Activated CD4-positive, alpha-beta memory T cell treated with anti-CD3 and anti-CD28 coated beads, Interleukin-2, amount 10 ng/mL, durations not matched to agents 7 days and 5 days (primary cell): ENCODE data around the gene IGSF22. TPM values are rescaled to one million over a fixed set of nuclear protein-coding genes. Genes with fewer than 3 reads are reported as not detected.
A peak's percentile ranks its signal among the peaks of the same experiment; 100 is the strongest.
"Not testable (repeated sequence)": the region's sequence is repeated elsewhere in the genome, so short reads cannot be mapped to it uniquely, and the experiment has no call there.

Experiments used
- CTCF ChIA-PET: fragments of 350-600 bp; sonication (Branson Sonifier 250); formaldehyde crosslinking; loops from one replicate; lab custom pipeline; 2021; ENCODE audit warnings: antibody characterized with exemption, inconsistent platforms; lab: Charles Lee
- POLR2A ChIA-PET: fragments of 350-600 bp; sonication (Branson Sonifier 250); formaldehyde crosslinking; loops from one replicate; lab custom pipeline; 2021; ENCODE audit warnings: antibody characterized with exemption; lab: Charles Lee
- DNase-seq: peaks from one replicate; pipeline ENCODE4 v3.0.0-alpha.2; 2020
- H3K27ac Mint-ChIP-seq: one replicate; pipeline ENCODE4 v1.8.0; 2021; ENCODE audit warnings: mild to moderate bottlenecking, mixed read lengths
- H3K27me3 Mint-ChIP-seq: one replicate; pipeline ENCODE4 v1.8.0; 2021; ENCODE audit warnings: mixed read lengths
- H3K36me3 Mint-ChIP-seq: one replicate; pipeline ENCODE4 v1.8.0; 2021; ENCODE audit warnings: low read depth, mixed read lengths
- H3K4me1 Mint-ChIP-seq: one replicate; pipeline ENCODE4 v1.8.0; 2021; ENCODE audit warnings: mixed read lengths
- H3K4me3 Mint-ChIP-seq: one replicate; pipeline ENCODE4 v1.8.0; 2021; ENCODE audit warnings: mild to moderate bottlenecking, mixed read lengths
- H3K9me3 Mint-ChIP-seq: one replicate; pipeline ENCODE4 v1.8.0; 2021; ENCODE audit warnings: mixed read lengths
- total RNA-seq, 2 experiments: library from RNA; stranded (reverse); gene quantifications; one replicate each; pipeline ENCODE4 v1.2.3, GENCODE V29; 2021

The IGSF22 gene
- total RNA-seq, 2 experiments from 2014 or later = 0.50 to 2.7 TPM

- no peak for DNase-seq
- Mint-ChIP-seq H3K9me3 (no peaks in the 10 kb centered on the region), H3K27me3 (peaks cover 7% of the 10 kb centered on the region), H3K4me3 (no peak overlapping the region), H3K4me1 (peaks cover 56% of the 10 kb centered on the region), H3K36me3 (no peaks in the 10 kb centered on the region), H3K27ac (peak overlapping the region; percentile 9)
- ChIA-PET POLR2A (interaction anchor here (0.8 kb wide), 1 partner anchor 37 kb away, joined by 3 read pairs; the partner anchor contains the start of gene SPTY2D1), CTCF (interaction anchor here (0.5 to 2.4 kb wide), 4 partner anchors 20 to 391 kb away, joined by 3 to 7 read pairs (median 4); no protein-coding TSS in a partner anchor)
Observed at GRCh38 chr11:18671246-18671645, 54.7 kb downstream of the IGSF22 start.

- Mint-ChIP-seq H3K9me3 (no peaks in the 10 kb centered on the region), H3K36me3 (no peaks in the 10 kb centered on the region), H3K27ac (peak overlapping the region; percentile 80), H3K4me3 (peak overlapping the region; percentile 15), H3K4me1 (peaks cover 65% of the 10 kb centered on the region), H3K27me3 (peaks cover 10% of the 10 kb centered on the region)
- CTCF ChIA-PET = interaction anchor here (0.8 to 2.4 kb wide), 6 partner anchors 19 to 129 kb away, joined by 3 to 7 read pairs (median 3); no protein-coding TSS in a partner anchor
- POLR2A ChIA-PET = interaction anchor here (0.8 to 1.8 kb wide), 4 partner anchors 29 to 144 kb away, joined by 3 to 7 read pairs (median 3); partner anchors contain the start of gene TMEM86A
- no peak for DNase-seq
Observed at GRCh38 chr11:18669711-18670110, 56.3 kb downstream of the IGSF22 start.

- peak overlapping the region; percentile 80 for H3K27ac Mint-ChIP-seq
- H3K27me3 Mint-ChIP-seq = peaks cover 10% of the 10 kb centered on the region
- CTCF ChIA-PET = interaction anchor here (0.8 to 2.4 kb wide), 6 partner anchors 18 to 129 kb away, joined by 3 to 7 read pairs (median 3); no protein-coding TSS in a partner anchor
- no peaks in the 10 kb centered on the region for H3K36me3 Mint-ChIP-seq
- POLR2A ChIA-PET = interaction anchor here (0.8 to 1.8 kb wide), 4 partner anchors 29 to 143 kb away, joined by 3 to 7 read pairs (median 3); partner anchors contain the start of gene TMEM86A
- peak; percentile 54 for DNase-seq
- H3K9me3 Mint-ChIP-seq = no peaks in the 10 kb centered on the region
- peaks cover 65% of the 10 kb centered on the region for H3K4me1 Mint-ChIP-seq
- peak overlapping the region; percentile 15 for H3K4me3 Mint-ChIP-seq
Observed at GRCh38 chr11:18669219-18669596, 56.8 kb downstream of the IGSF22 start.

GRCh38 chr11:18668131-18668530 is 57.9 kb downstream of the IGSF22 start:
- H3K27me3 Mint-ChIP-seq = peaks cover 10% of the 10 kb centered on the region
- no peaks in the 10 kb centered on the region for H3K36me3 Mint-ChIP-seq
- H3K9me3 Mint-ChIP-seq = no peaks in the 10 kb centered on the region
- no peak overlapping the region for H3K27ac Mint-ChIP-seq
- ChIA-PET POLR2A (interaction anchor here (0.5 to 1.8 kb wide), 2 partner anchors 141 to 347 kb away, joined by 3 to 4 read pairs; partner anchors contain the start of gene TSG101), CTCF (interaction anchor here (1.1 kb wide), 1 partner anchor 54 kb away, joined by 3 read pairs; no protein-coding TSS in a partner anchor)
- H3K4me1 Mint-ChIP-seq = peaks cover 61% of the 10 kb centered on the region
- DNase-seq = no peak
- H3K4me3 Mint-ChIP-seq = no peak overlapping the region

GRCh38 chr11:18665353-18665872 is 60.6 kb downstream of the IGSF22 start:
- Mint-ChIP-seq H3K27me3 (peaks cover 25% of the 10 kb centered on the region), H3K4me1 (peaks cover 43% of the 10 kb centered on the region), H3K27ac (peak overlapping the region; percentile 77), H3K4me3 (peak overlapping the region; percentile 66)
- H3K9me3 Mint-ChIP-seq, H3K36me3 Mint-ChIP-seq, CTCF ChIA-PET, DNase-seq: not testable (repeated sequence)
- POLR2A ChIA-PET = interaction anchor here (1.3 kb wide), 1 partner anchor 32 kb away, joined by 5 read pairs; the partner anchor contains the start of gene SPTY2D1

- DNase-seq = no peak
- Mint-ChIP-seq H3K4me3 (no peak overlapping the region), H3K36me3 (peaks cover 2% of the 10 kb centered on the region), H3K9me3 (peaks cover 2% of the 10 kb centered on the region), H3K27me3 (peaks cover 23% of the 10 kb centered on the region), H3K4me1 (peaks cover 4% of the 10 kb centered on the region), H3K27ac (no peak overlapping the region)
- ChIA-PET POLR2A (no interaction called here), CTCF (no interaction called here)
Observed at GRCh38 chr11:18657673-18658072, 68.3 kb downstream of the IGSF22 start.

Other genes with a start within 250 kb of the IGSF22 start
- 10 to 100 TPM; 40.4 to 44.2 TPM for gene TSG101, start 199.2 kb downstream of the IGSF22 start, total RNA-seq
- gene UEVLD, start 137.5 kb downstream of the IGSF22 start, total RNA-seq = 10 to 100 TPM; 23.3 to 26.1 TPM
- 1 to 10 TPM; 1.3 to 2.1 TPM for gene MISFA, start 126.4 kb downstream of the IGSF22 start, total RNA-seq
- gene SPTY2D1, start 91.8 kb downstream of the IGSF22 start, total RNA-seq = 10 to 100 TPM; 30.8 to 32.8 TPM
- 1 to 10 TPM; 1.8 to 2.4 TPM for gene TMEM86A, start 27.4 kb downstream of the IGSF22 start, total RNA-seq
- gene PTPN5, start 65.6 kb upstream of the IGSF22 start, total RNA-seq = not detected
- not detected for gene MRGPRX1, start 213.2 kb upstream of the IGSF22 start, total RNA-seq